Endothelial cell of umbilical vein (primary cell): ENCODE measurements around the gene SH3PXD2A. TPM values are rescaled to one million over a fixed set of nuclear protein-coding genes. Genes with fewer than 3 reads are reported as not detected.

Source experiments
- BruUV-seq: library from RNA; stranded (reverse); fragments of 400-500 nt; replicated peaks from 2 replicates; lab custom pipeline; 2021; lab: Mats Ljungman, UMichigan
- CTCF ChIA-PET: fragments of 300-600, 350-600 bp; sonication (Branson Sonifier 250); formaldehyde crosslinking; loops from one replicate; lab custom pipeline; 2021; ENCODE audit warnings: antibody characterized with exemption, inconsistent platforms; lab: Charles Lee
- POLR2A ChIA-PET: fragments of 300-600, 350-600 bp; sonication (Branson Sonifier 250); formaldehyde crosslinking; loops from one replicate; lab custom pipeline; 2021; ENCODE audit warnings: antibody characterized with exemption, inconsistent platforms; lab: Charles Lee
- DNase-seq: peaks from one replicate; pipeline ENCODE4 v3.0.0-alpha.2; 2011; ENCODE audit warnings: low read depth, low spot score
- FAIRE-seq: peaks from 2 replicates; lab custom pipeline; 2011; peaks lifted over from hg19 to GRCh38; lab: Jason Lieb, UNC
- H2AFZ ChIP-seq: 2 replicates; pipeline ENCODE4 v1.6.0; 2012; ENCODE audit warnings: low read depth, low read length, control low read depth, inconsistent platforms
- H3K27ac ChIP-seq: 2 replicates; pipeline ENCODE4 v1.5.1; 2011; ENCODE audit warnings: low read depth, mild to moderate bottlenecking, control low read depth, low read length, moderate library complexity; ENCODE audit not compliant: insufficient read depth
- H3K27me3 ChIP-seq, 2 experiments: 2 replicates each; pipeline versions ENCODE4 v1.6.0 to v1.6.1; 2011; ENCODE audit warnings: low read length in 2 of 2, mixed read lengths in 1 of 2; ENCODE audit not compliant: control insufficient read depth in 2 of 2, insufficient read depth in 2 of 2
- H3K36me3 ChIP-seq, 2 experiments: 2 replicates in 1 of 2; 3 replicates in 1 of 2; pipeline ENCODE4 v1.5.1; 2011; ENCODE audit warnings: low read length in 2 of 2, mild to moderate bottlenecking in 1 of 2, moderate library complexity in 1 of 2; ENCODE audit not compliant: control insufficient read depth in 2 of 2, insufficient read depth in 2 of 2; ENCODE audit errors: extremely low read depth in 1 of 2
- H3K4me1 ChIP-seq: 3 replicates; pipeline ENCODE4 v1.5.1; 2011; ENCODE audit warnings: mild to moderate bottlenecking, low read length; ENCODE audit not compliant: control insufficient read depth, insufficient read depth; ENCODE audit errors: extremely low read depth
- H3K4me2 ChIP-seq: 2 replicates; pipeline ENCODE4 v1.6.1; 2011; ENCODE audit warnings: low read length, control low read depth, mixed read lengths; ENCODE audit not compliant: insufficient read depth
- H3K4me3 ChIP-seq, 3 experiments: fragments of 200-600 bp in 1 of 3; sonication (generic), shearing (Covaris generic) in 1 of 3; replicated peaks in 1 of 3; 2 replicates each; pipeline ENCODE4 v1.5.1; 2011 to 2016; ENCODE audit warnings: control low read depth in 3 of 3, low read length in 3 of 3, mild to moderate bottlenecking in 2 of 3, inconsistent platforms in 1 of 3, low read depth in 1 of 3, moderate library complexity in 1 of 3; ENCODE audit not compliant: insufficient read depth in 1 of 3
- H3K79me2 ChIP-seq: 2 replicates; pipeline ENCODE4 v1.6.0; 2012; ENCODE audit warnings: low read length, inconsistent platforms; ENCODE audit not compliant: control insufficient read depth, insufficient read depth
- H3K9ac ChIP-seq: replicated peaks from 2 replicates; pipeline ENCODE3; 2011; ENCODE audit warnings: low read length, control low read depth; ENCODE audit not compliant: insufficient read depth; ENCODE audit errors: extremely low read depth
- H3K9me1 ChIP-seq: replicated peaks from 3 replicates; pipeline ENCODE4 v1.6.0; 2011; ENCODE audit warnings: mild to moderate bottlenecking, low read length; ENCODE audit not compliant: control insufficient read depth, insufficient read depth; ENCODE audit errors: extremely low read depth
- H3K9me3 ChIP-seq: replicated peaks from 2 replicates; pipeline ENCODE4 v1.5.1; 2012; ENCODE audit warnings: low read length, inconsistent platforms; ENCODE audit not compliant: control insufficient read depth, insufficient read depth
- H4K20me1 ChIP-seq: replicated peaks from 2 replicates; pipeline ENCODE3; 2011; ENCODE audit warnings: mild to moderate bottlenecking, low read length; ENCODE audit not compliant: control insufficient read depth, insufficient read depth; ENCODE audit errors: extremely low read depth
- CTCF ChIP-seq, 2 donors: IDR thresholded peaks; 1 replicate in 1 of 2; 2 replicates in 1 of 2; pipeline ENCODE4 v1.5.1; 2011; ENCODE audit warnings: low read length in 2 of 2, mild to moderate bottlenecking in 2 of 2, moderate library complexity in 2 of 2, control low read depth in 1 of 2, inconsistent platforms in 1 of 2, low read depth in 1 of 2; ENCODE audit not compliant: insufficient read depth in 1 of 2; ENCODE audit errors: extremely low read depth in 1 of 2
- EZH2 ChIP-seq: IDR thresholded peaks from 2 replicates; pipeline ENCODE4 v1.6.1; 2012; ENCODE audit warnings: borderline replicate concordance, low read depth, mild to moderate bottlenecking, moderate library complexity, low read length, inconsistent platforms; ENCODE audit not compliant: severe bottlenecking
- FOS ChIP-seq: IDR thresholded peaks from 2 replicates; pipeline ENCODE4 v1.6.1; 2011; ENCODE audit warnings: mild to moderate bottlenecking, low read length, moderate library complexity, borderline replicate concordance; ENCODE audit not compliant: insufficient read depth
- GATA2 ChIP-seq: IDR thresholded peaks from 2 replicates; pipeline ENCODE4 v1.7.0; 2011; ENCODE audit warnings: low read depth, mild to moderate bottlenecking, moderate library complexity, mixed read lengths, low read length; ENCODE audit not compliant: insufficient read length, insufficient read depth
- JUN ChIP-seq: IDR thresholded peaks from 2 replicates; pipeline ENCODE4 v1.6.1; 2011; ENCODE audit warnings: borderline replicate concordance, low read depth; ENCODE audit not compliant: insufficient read length, insufficient read depth
- MAX ChIP-seq: IDR thresholded peaks from 2 replicates; pipeline ENCODE4 v1.6.1; 2011; ENCODE audit not compliant: insufficient read depth, insufficient read length
- MYC ChIP-seq: IDR thresholded peaks from one replicate; pipeline ENCODE4 v1.6.1; 2011; ENCODE audit warnings: mild to moderate bottlenecking, low read depth, low read length
- POLR2A ChIP-seq: IDR thresholded peaks from 2 replicates; pipeline ENCODE4 v1.6.1; 2012; ENCODE audit warnings: low read depth, mild to moderate bottlenecking, control low read depth, low read length
- POLR2AphosphoS5 ChIP-seq: IDR thresholded peaks from 2 replicates; pipeline ENCODE4 v1.6.1; 2012; ENCODE audit warnings: low read depth, mild to moderate bottlenecking, control low read depth, low read length, moderate library complexity; ENCODE audit not compliant: insufficient read depth
- dilution Hi-C: fragments of 300-500 bp; cut with MboI; formaldehyde crosslinking; loops from one replicate; pipeline ENCODE4 v1.15.0; 2019; ENCODE audit warnings: low sequenced_read_pairs; ENCODE audit not compliant: extremely low pct_ligation_motif_present
- intact Hi-C: fragments of 100-400 bp; cut with micrococcal nuclease; formaldehyde crosslinking; loops from one replicate; pipeline ENCODE4 v1.10.0; 2022
- polyA plus RNA-seq, 4 experiments: library from polyadenylated mRNA; depleted of rRNA in 3 of 4; stranded (reverse) in 3 of 4; unstranded in 1 of 4; fragments of >200 nt; gene quantifications; 2 replicates each; pipeline versions ENCODE4 v1.2.1 to v1.2.3, GENCODE V29; 2011 to 2012; ENCODE audit warnings: missing spikeins in 1 of 4
- total RNA-seq: library from RNA; stranded (reverse); gene quantifications from 2 replicates; pipeline ENCODE4 v1.2.3, GENCODE V29; 2021

SH3PXD2A gene
- total and polyA plus RNA-seq, 2 donors (not counting 3 experiments of a cell fraction or from before 2014, with no cell fraction given): 1.4 to 5.1 TPM

- FAIRE-seq: no peak
- H3K4me1 ChIP-seq: no peaks in the 10 kb centered on the region
- H3K9me3 ChIP-seq: no peaks in the 10 kb centered on the region
- DNase-seq: no peak
- BruUV-seq: no TSS peak
- H3K36me3 ChIP-seq: no peaks in the 10 kb centered on the region
- no peaks in the 10 kb centered on the region for H4K20me1 ChIP-seq
- H3K4me3 ChIP-seq: no peak overlapping the region
- dilution Hi-C loops: no loop called here
- POLR2A ChIA-PET: no interaction called here
- CTCF ChIA-PET: interaction anchor here (1.2 kb wide), 1 partner anchor 33 kb away, joined by 5 read pairs; no protein-coding TSS in a partner anchor
- TF ChIP-seq POLR2AphosphoS5 (no peak), FOS (no peak), MAX (no peak), EZH2 (no peak), JUN (no peak), MYC (no peak), POLR2A (no peak), CTCF (IDR thresholded peaks at IDR 0.05; ENCODE audit: extremely low read depth in 1 of 2, insufficient read depth in 1 of 2, low read depth in 1 of 2, low read length in 2 of 2) (no peak), GATA2 (no peak)
- no peak overlapping the region for H2AFZ ChIP-seq
- H3K9me1 ChIP-seq: no peaks in the 10 kb centered on the region
- H3K4me2 ChIP-seq: no peak overlapping the region
- H3K9ac ChIP-seq: no peak overlapping the region
- H3K79me2 ChIP-seq: no peaks in the 10 kb centered on the region
- no peak overlapping the region for H3K27ac ChIP-seq
- intact Hi-C loops: no loop called here
- H3K27me3 ChIP-seq: no peaks in the 10 kb centered on the region
These were observed 202.6 kb downstream of the SH3PXD2A start for GRCh38 chr10:103652599-103653281.
